ENCODE measurements around the gene PRR23A.

The PRR23A gene

GRCh38 chr3:138971766-138972320, 34.2 kb downstream of the PRR23A start:
- TF ChIP-seq NFIC (IDR thresholded peaks at IDR 0.05) (no peak), EGR1 (IDR thresholded peaks at IDR 0.05) (no peak), FOXM1 (IDR thresholded peaks at IDR 0.05; ENCODE audit: borderline replicate concordance, low read depth) (no peak), YY1 (IDR thresholded peaks at IDR 0.05; ENCODE audit: low read depth) (no peak), MAX (IDR thresholded peaks at IDR 0.05) (no peak)

GRCh38 chr3:138964923-138965322, 41.1 kb downstream of the PRR23A start:
- TF ChIP-seq NFIC (IDR thresholded peaks at IDR 0.05) (no peak), USF1 (IDR thresholded peaks at IDR 0.05) (no peak), CREB1 (IDR thresholded peaks at IDR 0.05; ENCODE audit: low read depth) (no peak)

- no peak for TF ChIP-seq CEBPB (IDR thresholded peaks at IDR 0.05)
- TF ChIP-seq TAF1 (IDR thresholded peaks at IDR 0.05; ENCODE audit: low read depth): no peak
- TF ChIP-seq RAD21 (IDR thresholded peaks at IDR 0.05; ENCODE audit: low read depth): no peak
- TF ChIP-seq REST (IDR thresholded peaks at IDR 0.05; ENCODE audit: low read depth): no peak
- TF ChIP-seq USF1 (IDR thresholded peaks at IDR 0.05): no peak
- no peak for TF ChIP-seq TEAD4 (IDR thresholded peaks at IDR 0.05)
- TF ChIP-seq NFIC (IDR thresholded peaks at IDR 0.05): no peak
- no peak for TF ChIP-seq MAX (IDR thresholded peaks at IDR 0.05)
- TF ChIP-seq ZBTB7A (IDR thresholded peaks at IDR 0.05; ENCODE audit: low read depth): no peak
- no peak for TF ChIP-seq EGR1 (IDR thresholded peaks at IDR 0.05)
- no peak for TF ChIP-seq EP300 (IDR thresholded peaks at IDR 0.05; ENCODE audit: borderline replicate concordance)
- TF ChIP-seq TCF12 (IDR thresholded peaks at IDR 0.05; ENCODE audit: low read depth): no peak
- TF ChIP-seq FOXM1 (IDR thresholded peaks at IDR 0.05; ENCODE audit: borderline replicate concordance, low read depth): no peak
- TF ChIP-seq CREB1 (IDR thresholded peaks at IDR 0.05; ENCODE audit: low read depth): no peak
- no peak for TF ChIP-seq YY1 (IDR thresholded peaks at IDR 0.05; ENCODE audit: low read depth)
Observed at GRCh38 chr3:138964264-138964663, 41.8 kb downstream of the PRR23A start.

GRCh38 chr3:138962854-138963560, 43.1 kb downstream of the PRR23A start:
- TF ChIP-seq YY1 (IDR thresholded peaks at IDR 0.05; ENCODE audit: low read depth): no peak
- no peak for TF ChIP-seq NFIC (IDR thresholded peaks at IDR 0.05)
- TF ChIP-seq TCF12 (IDR thresholded peaks at IDR 0.05; ENCODE audit: low read depth): no peak
- TF ChIP-seq ZBTB7A (IDR thresholded peaks at IDR 0.05; ENCODE audit: low read depth): no peak

- TF ChIP-seq EGR1 (IDR thresholded peaks at IDR 0.05): no peak
- TF ChIP-seq FOXM1 (IDR thresholded peaks at IDR 0.05; ENCODE audit: borderline replicate concordance, low read depth): no peak
- TF ChIP-seq RAD21 (IDR thresholded peaks at IDR 0.05; ENCODE audit: low read depth): no peak
- TF ChIP-seq YY1 (IDR thresholded peaks at IDR 0.05; ENCODE audit: low read depth): no peak
- TF ChIP-seq TCF12 (IDR thresholded peaks at IDR 0.05; ENCODE audit: low read depth): no peak
- TF ChIP-seq TEAD4 (IDR thresholded peaks at IDR 0.05): no peak
- TF ChIP-seq EP300 (IDR thresholded peaks at IDR 0.05; ENCODE audit: borderline replicate concordance): no peak
- no peak for TF ChIP-seq CEBPB (IDR thresholded peaks at IDR 0.05)
- no peak for TF ChIP-seq USF1 (IDR thresholded peaks at IDR 0.05)
- no peak for TF ChIP-seq TAF1 (IDR thresholded peaks at IDR 0.05; ENCODE audit: low read depth)
- TF ChIP-seq REST (IDR thresholded peaks at IDR 0.05; ENCODE audit: low read depth): no peak
- TF ChIP-seq ZBTB7A (IDR thresholded peaks at IDR 0.05; ENCODE audit: low read depth): no peak
- TF ChIP-seq MAX (IDR thresholded peaks at IDR 0.05): no peak
- no peak for TF ChIP-seq NFIC (IDR thresholded peaks at IDR 0.05)
Observed at GRCh38 chr3:138960417-138960852, 45.6 kb downstream of the PRR23A start.
